Mammary epithelial cell (primary cell): Measurements from ENCODE around the gene SSX2IP.

ENCODE experiments used
- EZH2 ChIP-seq: IDR thresholded peaks from 2 replicates; pipeline ENCODE4 v1.6.1; 2012; ENCODE audit warnings: low read length, inconsistent platforms, borderline replicate concordance
- TF ChIP-seq, protein P1 (sequence below), 2 donors: IDR thresholded peaks in 1 of 2; conservative IDR thresholded peaks in 1 of 2; 2 replicates each; pipeline ENCODE4 v1.5.1; 2011 to 2012; ENCODE audit warnings: inconsistent platforms in 2 of 2, low read length in 2 of 2, mild to moderate bottlenecking in 2 of 2, control low read depth in 1 of 2, low read depth in 1 of 2; ENCODE audit not compliant: insufficient read depth in 1 of 2; ENCODE audit errors: extremely low read depth in 1 of 2

DNA sequence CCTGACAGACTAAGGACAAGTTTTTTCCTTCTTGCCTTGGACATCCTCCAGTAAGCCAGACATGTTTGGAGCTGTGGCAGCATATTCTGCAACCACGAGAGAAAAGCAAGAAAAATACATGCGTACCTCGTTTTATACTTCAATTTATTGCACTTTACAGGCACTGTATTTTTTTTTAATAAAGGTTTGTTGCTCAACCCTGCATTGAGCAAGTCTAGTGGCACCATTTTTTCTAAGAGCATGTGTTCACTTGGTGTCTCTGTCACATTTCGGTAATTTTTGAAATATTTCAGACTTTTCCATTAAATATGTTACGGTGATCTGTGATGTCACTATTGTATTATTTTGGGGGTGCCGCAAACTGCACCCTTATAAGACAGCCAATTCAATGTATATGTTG, 2.1 kb upstream of the SSX2IP start:
- TF ChIP-seq, protein P1, sequence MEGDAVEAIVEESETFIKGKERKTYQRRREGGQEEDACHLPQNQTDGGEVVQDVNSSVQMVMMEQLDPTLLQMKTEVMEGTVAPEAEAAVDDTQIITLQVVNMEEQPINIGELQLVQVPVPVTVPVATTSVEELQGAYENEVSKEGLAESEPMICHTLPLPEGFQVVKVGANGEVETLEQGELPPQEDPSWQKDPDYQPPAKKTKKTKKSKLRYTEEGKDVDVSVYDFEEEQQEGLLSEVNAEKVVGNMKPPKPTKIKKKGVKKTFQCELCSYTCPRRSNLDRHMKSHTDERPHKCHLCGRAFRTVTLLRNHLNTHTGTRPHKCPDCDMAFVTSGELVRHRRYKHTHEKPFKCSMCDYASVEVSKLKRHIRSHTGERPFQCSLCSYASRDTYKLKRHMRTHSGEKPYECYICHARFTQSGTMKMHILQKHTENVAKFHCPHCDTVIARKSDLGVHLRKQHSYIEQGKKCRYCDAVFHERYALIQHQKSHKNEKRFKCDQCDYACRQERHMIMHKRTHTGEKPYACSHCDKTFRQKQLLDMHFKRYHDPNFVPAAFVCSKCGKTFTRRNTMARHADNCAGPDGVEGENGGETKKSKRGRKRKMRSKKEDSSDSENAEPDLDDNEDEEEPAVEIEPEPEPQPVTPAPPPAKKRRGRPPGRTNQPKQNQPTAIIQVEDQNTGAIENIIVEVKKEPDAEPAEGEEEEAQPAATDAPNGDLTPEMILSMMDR (conservative IDR thresholded peaks at IDR 0.05 in 1 of 2, IDR thresholded peaks at IDR 0.05 in 1 of 2; ENCODE audit: extremely low read depth in 1 of 2, insufficient read depth in 1 of 2, low read depth in 1 of 2, low read length in 2 of 2) = no peak
- no peak for TF ChIP-seq EZH2
